Motor neuron (in vitro differentiated cells): ENCODE data around the gene CACHD1. TPM values are rescaled to one million over a fixed set of nuclear protein-coding genes. Genes with fewer than 3 reads are reported as not detected.
A peak's percentile ranks its signal among the peaks of the same experiment; 100 is the strongest.

Source experiments
- ATAC-seq, 8 experiments: fragments of 200-7000 bp; cut with Tn5 transposase; replicated peaks in 6 of 8; 2 replicates each; pipeline ENCODE4 v1.8.0; 2021; ENCODE audit warnings: mild to moderate bottlenecking in 8 of 8, moderate library complexity in 8 of 8
- H3K27ac ChIP-seq, 2 donors: fragments of 250-450 bp; sonication (Bioruptor Pico); 2 replicates each; pipeline ENCODE4 v1.9.0; 2021; ENCODE audit warnings: antibody characterized with exemption in 2 of 2, mild to moderate bottlenecking in 2 of 2, moderate library complexity in 1 of 2
- H3K4me1 ChIP-seq, 2 donors: fragments of 250-450 bp; sonication (Bioruptor Pico); replicated peaks in 1 of 2; 2 replicates each; pipeline ENCODE4 v1.6.1; 2021; ENCODE audit warnings: antibody characterized with exemption in 2 of 2, mild to moderate bottlenecking in 2 of 2, moderate library complexity in 1 of 2
- H3K4me3 ChIP-seq, 5 donors: fragments of 250-450 bp; sonication (Bioruptor Pico); 2 replicates each; pipeline ENCODE4 v1.9.0; 2021; ENCODE audit warnings: antibody characterized with exemption in 5 of 5, mild to moderate bottlenecking in 5 of 5, moderate library complexity in 4 of 5
- WGBS, 10 experiments: fragments of 450-650 bp; shearing (Covaris generic); methylation state at CpG; one replicate each; pipeline ENCODE4 v1.0.0; 2022; 5-methylcytosine and 5-hydroxymethylcytosine counted together
- in situ Hi-C, 9 experiments: fragments of 400-800 bp; cut with MboI; loops; one replicate each; pipeline ENCODE4 v1.15.0; 2021; ENCODE audit warnings: low sequenced_read_pairs in 9 of 9, low pct_unique_long_range_greater_than_20kb in 2 of 9; ENCODE audit not compliant: unreplicated experiment in 9 of 9
- total RNA-seq, 8 experiments: library from RNA; unstranded; fragments of 300-600 nt; gene quantifications; 2 replicates each; pipeline versions ENCODE4 v1.2.3 to v1.2.4, GENCODE V29; 2022

The CACHD1 gene
- total RNA-seq, 8 experiments from 2014 or later: 18.6 to 54.2 (median 31.6) TPM

GRCh38 chr1:64453688-64454087 lies 16.2 kb upstream of the CACHD1 start:
- ATAC-seq: no peak
- 35 to 100% (median 77%) methylated on average over 2 to 3 of the region's 3 CpGs for WGBS, 10 experiments
- peaks cover 0 to 1% of the 10 kb centered on the region in 2 donors for H3K4me1 ChIP-seq
- in situ Hi-C loops: loop anchor here in 1 of 9 experiments (25.0 kb wide), 1 partner anchor 191 kb away; no protein-coding TSS in a partner anchor
- H3K27ac ChIP-seq: no peak overlapping the region
- H3K4me3 ChIP-seq: no peak overlapping the region

- Histone ChIP-seq H3K4me1 (no peaks in the 10 kb centered on the region), H3K27ac (no peak overlapping the region), H3K4me3 (no peak overlapping the region)
- ATAC-seq: peak in 3 of 8 experiments; percentile 59 to 82 (median 72)
- in situ Hi-C loops: loop anchor here in 1 of 9 experiments (25.0 kb wide), 1 partner anchor 197 kb away; no protein-coding TSS in a partner anchor
- WGBS, 10 experiments: 0 to 80% (median 64%) methylated on average over 1 of the region's 1 CpG; no CpG with 5 or more reads in 3 of the 10 experiments
Measured at GRCh38 chr1:64458915-64459314, 11.0 kb upstream of the CACHD1 start.

GRCh38 chr1:64459743-64460142 lies 10.2 kb upstream of the CACHD1 start:
- Histone ChIP-seq H3K4me3 (no peak overlapping the region), H3K27ac (no peak overlapping the region), H3K4me1 (no peaks in the 10 kb centered on the region)
- in situ Hi-C loops: loop anchor here in 1 of 9 experiments (25.0 kb wide), 1 partner anchor 197 kb away; no protein-coding TSS in a partner anchor
- ATAC-seq: no peak
- WGBS, 10 experiments: 60 to 100% (median 94%) methylated on average over 1 to 5 of the region's 5 CpGs; no CpG with 5 or more reads in 3 of the 10 experiments

GRCh38 chr1:64466033-64466432 lies 3.9 kb upstream of the CACHD1 start:
- WGBS, 10 experiments: 27 to 100% (median 87%) methylated on average over 1 to 7 of the region's 7 CpGs; no CpG with 5 or more reads in 3 of the 10 experiments
- Histone ChIP-seq H3K4me3 (no peak overlapping the region), H3K27ac (no peak overlapping the region), H3K4me1 (peaks cover 0 to 2% of the 10 kb centered on the region in 2 donors)
- ATAC-seq: no peak
- in situ Hi-C loops: loop anchor here in 1 of 9 experiments (25.0 kb wide), 1 partner anchor 204 kb away; no protein-coding TSS in a partner anchor

GRCh38 chr1:64469116-64469976 lies 583 bp upstream of the CACHD1 start:
- in situ Hi-C loops: loop anchor here in 1 of 9 experiments (25.0 kb wide), 1 partner anchor 207 kb away; no protein-coding TSS in a partner anchor
- peak in 4 of 8 experiments; percentile 12 to 39 (median 16) for ATAC-seq
- peak overlapping the region; percentile 62 to 76 (median 71) for H3K4me3 ChIP-seq
- peak overlapping the region in 1 of 2 donors; percentile 65 for H3K27ac ChIP-seq
- H3K4me1 ChIP-seq: peaks cover 15 to 18% of the 10 kb centered on the region in 2 donors
- 20 to 80% (median 39%) methylated on average over 1 to 13 of the region's 28 CpGs; no CpG with 5 or more reads in 1 of the 10 experiments for WGBS, 10 experiments

GRCh38 chr1:64470665-64471217 lies 812 bp downstream of the CACHD1 start:
- ATAC-seq: peak; percentile 12 to 56 (median 46)
- 0 to 6% (median 2%) methylated on average over 2 to 11 of the region's 43 CpGs; no CpG with 5 or more reads in 7 of the 10 experiments for WGBS, 10 experiments
- in situ Hi-C loops: loop anchor here in 1 of 9 experiments (25.0 kb wide), 1 partner anchor 208 kb away; no protein-coding TSS in a partner anchor
- Histone ChIP-seq H3K4me3 (peak overlapping the region; percentile 62 to 76 (median 71)), H3K4me1 (peaks cover 23% of the 10 kb centered on the region in 2 donors), H3K27ac (peak overlapping the region; percentile 65 to 87)

- in situ Hi-C loops: loop anchor here in 1 of 9 experiments (25.0 kb wide), 1 partner anchor 209 kb away; no protein-coding TSS in a partner anchor
- peak overlapping the region; percentile 65 to 87 for H3K27ac ChIP-seq
- peak overlapping the region; percentile 62 to 76 (median 71) for H3K4me3 ChIP-seq
- H3K4me1 ChIP-seq: peaks cover 26 to 29% of the 10 kb centered on the region in 2 donors
- 0 to 60% (median 0%) methylated on average over 1 to 21 of the region's 40 CpGs; no CpG with 5 or more reads in 2 of the 10 experiments for WGBS, 10 experiments
- peak; percentile 22 to 69 (median 58) for ATAC-seq
Measured at GRCh38 chr1:64471218-64472039, 1.5 kb downstream of the CACHD1 start.

- Histone ChIP-seq H3K27ac (peak overlapping the region in 1 of 2 donors; percentile 87), H3K4me1 (peaks cover 30 to 35% of the 10 kb centered on the region in 2 donors), H3K4me3 (peak overlapping the region; percentile 62 to 76 (median 71))
- in situ Hi-C loops: loop anchor here in 1 of 9 experiments (25.0 kb wide), 1 partner anchor 210 kb away; no protein-coding TSS in a partner anchor
- ATAC-seq: no peak
- WGBS, 10 experiments: 1 to 41% (median 5%) methylated on average over 5 to 9 of the region's 9 CpGs; no CpG with 5 or more reads in 2 of the 10 experiments
Measured at GRCh38 chr1:64472040-64472376, 2.1 kb downstream of the CACHD1 start.

- H3K4me1 ChIP-seq: peaks cover 30 to 38% of the 10 kb centered on the region in 2 donors
- ATAC-seq: no peak
- in situ Hi-C loops: loop anchor here in 1 of 9 experiments (25.0 kb wide), 1 partner anchor 211 kb away; no protein-coding TSS in a partner anchor
- WGBS, 10 experiments: 0 to 91% (median 13%) methylated on average over 1 to 5 of the region's 5 CpGs
- peak overlapping the region; percentile 62 to 76 (median 71) for H3K4me3 ChIP-seq
- H3K27ac ChIP-seq: peak overlapping the region in 1 of 2 donors; percentile 29
Measured at GRCh38 chr1:64472805-64473204, 2.9 kb downstream of the CACHD1 start.

GRCh38 chr1:64473367-64473766 lies 3.4 kb downstream of the CACHD1 start:
- H3K4me3 ChIP-seq: peak overlapping the region; percentile 62 to 76 (median 71)
- in situ Hi-C loops: loop anchor here in 1 of 9 experiments (25.0 kb wide), 1 partner anchor 211 kb away; no protein-coding TSS in a partner anchor
- peaks cover 30 to 38% of the 10 kb centered on the region in 2 donors for H3K4me1 ChIP-seq
- 0 to 100% (median 15%) methylated on average over 1 of the region's 1 CpG; no CpG with 5 or more reads in 5 of the 10 experiments for WGBS, 10 experiments
- ATAC-seq: no peak
- peak overlapping the region in 1 of 2 donors; percentile 29 for H3K27ac ChIP-seq

GRCh38 chr1:64474133-64474532 lies 4.2 kb downstream of the CACHD1 start:
- in situ Hi-C loops: loop anchor here in 1 of 9 experiments (25.0 kb wide), 1 partner anchor 212 kb away; no protein-coding TSS in a partner anchor
- Histone ChIP-seq H3K4me1 (peaks cover 30 to 40% of the 10 kb centered on the region in 2 donors), H3K4me3 (no peak overlapping the region), H3K27ac (no peak overlapping the region)
- 40 to 83% (median 65%) methylated on average over 1 to 2 of the region's 2 CpGs; no CpG with 5 or more reads in 3 of the 10 experiments for WGBS, 10 experiments
- no peak for ATAC-seq
